OCI-LY1 (cell line): ENCODE results near the gene RTTN.

Experiments
- H2AFZ ChIP-seq: fragments of 200-600 bp; sonication (generic), shearing (Covaris generic); 2 replicates; pipeline ENCODE4 v1.6.0; 2014; ENCODE audit warnings: antibody characterized with exemption, mild to moderate bottlenecking, low read length
- H3F3A ChIP-seq: fragments of 200-600 bp; sonication (generic), shearing (Covaris generic); 2 replicates; pipeline ENCODE4 v1.6.0; 2014; ENCODE audit warnings: mild to moderate bottlenecking, antibody characterized with exemption, low read length, moderate library complexity; ENCODE audit not compliant: insufficient read depth
- H3K27ac ChIP-seq: fragments of 200-600 bp; sonication (generic); 2 replicates; pipeline ENCODE4 v1.5.1; 2014; ENCODE audit warnings: low read length, mixed run types, mild to moderate bottlenecking, low read depth; ENCODE audit not compliant: poor library complexity, severe bottlenecking
- H3K27me3 ChIP-seq: fragments of 200-600 bp; sonication (generic); 2 replicates; pipeline ENCODE4 v1.6.0; 2014; ENCODE audit warnings: antibody characterized with exemption, mild to moderate bottlenecking, low read length, moderate library complexity; ENCODE audit not compliant: insufficient read depth
- H3K36me3 ChIP-seq: fragments of 200-600 bp; sonication (generic); 2 replicates; pipeline ENCODE4 v1.6.1; 2014; ENCODE audit warnings: mild to moderate bottlenecking, antibody characterized with exemption, low read length, moderate library complexity, mixed read lengths; ENCODE audit not compliant: insufficient read depth
- H3K4me1 ChIP-seq: fragments of 200-600 bp; sonication (generic); 2 replicates; pipeline ENCODE4 v1.5.1; 2014; ENCODE audit warnings: mild to moderate bottlenecking, low read length, moderate library complexity; ENCODE audit not compliant: insufficient read depth, severe bottlenecking
- H3K4me2 ChIP-seq: fragments of 200-600 bp; sonication (generic), shearing (Covaris generic); 2 replicates; pipeline ENCODE4 v1.6.1; 2014; ENCODE audit warnings: low read length
- H3K4me3 ChIP-seq: fragments of 200-600 bp; sonication (generic); 2 replicates; pipeline ENCODE4 v1.5.1; 2014; ENCODE audit warnings: low read length, low read depth, mild to moderate bottlenecking, mixed read lengths; ENCODE audit not compliant: poor library complexity, severe bottlenecking
- H3K79me2 ChIP-seq: fragments of 200-600 bp; shearing (Covaris generic); 2 replicates; pipeline ENCODE4 v1.6.1; 2016; ENCODE audit warnings: mixed run types, low read length, mixed read lengths; ENCODE audit not compliant: insufficient read depth
- H3K9ac ChIP-seq: fragments of 200-600 bp; sonication (generic), shearing (Covaris generic); 2 replicates; pipeline ENCODE4 v1.6.1; 2014; ENCODE audit warnings: mild to moderate bottlenecking, low read length, mixed read lengths
- H3K9me2 ChIP-seq: fragments of 200-600 bp; sonication (generic), shearing (Covaris generic); 2 replicates; pipeline ENCODE4 v1.6.1; 2014; ENCODE audit warnings: low read depth, mild to moderate bottlenecking, low read length, mixed read lengths
- H3K9me3 ChIP-seq: fragments of 200-600 bp; shearing (Covaris generic); 2 replicates; pipeline ENCODE4 v1.6.1; 2014; ENCODE audit warnings: low read length, mixed read lengths
- H4K20me1 ChIP-seq: fragments of 200-600 bp; sonication (generic), shearing (Covaris generic); 2 replicates; pipeline ENCODE4 v1.6.0; 2016; ENCODE audit warnings: mild to moderate bottlenecking, low read length; ENCODE audit not compliant: insufficient read depth
- CTCF ChIP-seq: fragments of 200-600 bp; sonication (generic), shearing (Covaris generic); IDR thresholded peaks from 2 replicates; pipeline ENCODE4 v1.5.1; 2017; ENCODE audit warnings: mild to moderate bottlenecking, antibody characterized with exemption, low read length, moderate library complexity, mixed read lengths
- EZH2 ChIP-seq: fragments of 200-600 bp; sonication (generic), shearing (Covaris generic); IDR thresholded peaks from 2 replicates; pipeline ENCODE4 v1.8.0; 2017; ENCODE audit warnings: borderline replicate concordance, mixed run types, mild to moderate bottlenecking, antibody characterized with exemption, low read length, moderate library complexity, mixed read lengths

Gene RTTN

GRCh38 chr18:70124139-70124538, 81.3 kb downstream of the RTTN start:
- Histone ChIP-seq H3K9me3 (no peaks in the 10 kb centered on the region), H2AFZ (no peak overlapping the region), H3K27me3 (no peaks in the 10 kb centered on the region), H4K20me1 (no peaks in the 10 kb centered on the region), H3F3A (no peaks in the 10 kb centered on the region), H3K9ac (no peak overlapping the region), H3K36me3 (peaks cover 25% of the 10 kb centered on the region), H3K4me2 (no peak overlapping the region), H3K4me3 (no peak overlapping the region), H3K4me1 (no peaks in the 10 kb centered on the region), H3K9me2 (no peaks in the 10 kb centered on the region), H3K27ac (no peak overlapping the region), H3K79me2 (no peaks in the 10 kb centered on the region)
- TF ChIP-seq CTCF (no peak), EZH2 (no peak)

- no peaks in the 10 kb centered on the region for H3K9me2 ChIP-seq
- H4K20me1 ChIP-seq, result no peaks in the 10 kb centered on the region
- no peaks in the 10 kb centered on the region for H3K9me3 ChIP-seq
- TF ChIP-seq CTCF (no peak), EZH2 (no peak)
- H3F3A ChIP-seq, result no peaks in the 10 kb centered on the region
- no peak overlapping the region for H2AFZ ChIP-seq
- no peak overlapping the region for H3K27ac ChIP-seq
- H3K36me3 ChIP-seq, result peaks cover 12% of the 10 kb centered on the region
- H3K79me2 ChIP-seq, result no peaks in the 10 kb centered on the region
- H3K27me3 ChIP-seq, result no peaks in the 10 kb centered on the region
- no peak overlapping the region for H3K4me2 ChIP-seq
- no peaks in the 10 kb centered on the region for H3K4me1 ChIP-seq
- no peak overlapping the region for H3K4me3 ChIP-seq
- no peak overlapping the region for H3K9ac ChIP-seq
Observed at GRCh38 chr18:70121842-70122241, 83.6 kb downstream of the RTTN start.

GRCh38 chr18:70116949-70117348, 88.5 kb downstream of the RTTN start:
- H3K36me3 ChIP-seq, result peaks cover 13% of the 10 kb centered on the region
- no peaks in the 10 kb centered on the region for H3K27me3 ChIP-seq
- H3K4me1 ChIP-seq, result no peaks in the 10 kb centered on the region
- H4K20me1 ChIP-seq, result no peaks in the 10 kb centered on the region
- H3F3A ChIP-seq, result no peaks in the 10 kb centered on the region
- H3K9ac ChIP-seq, result no peak overlapping the region
- H3K79me2 ChIP-seq, result no peaks in the 10 kb centered on the region
- H2AFZ ChIP-seq, result no peak overlapping the region
- H3K9me2 ChIP-seq, result no peaks in the 10 kb centered on the region
- TF ChIP-seq EZH2 (no peak), CTCF (no peak)
- H3K27ac ChIP-seq, result no peak overlapping the region
- H3K9me3 ChIP-seq, result no peaks in the 10 kb centered on the region
- no peak overlapping the region for H3K4me2 ChIP-seq
- no peak overlapping the region for H3K4me3 ChIP-seq
